NCI-H345 treated with DMSO at 0.1 percent for 48 hours (cell line): ENCODE data around the gene KIF25.
"Not testable (repeated sequence)": the region's sequence is repeated elsewhere in the genome, so short reads cannot be mapped to it uniquely, and the experiment has no call there.

Experiments
- DNase-seq: peaks from one replicate; lab custom pipeline; 2025; ENCODE audit not compliant: unreplicated experiment; lab: John Stamatoyannopoulos, UW

Gene KIF25

GRCh38 chr6:167974640-167975344, 22.7 kb upstream of the KIF25 start:
- no peak for DNase-seq

- no peak for DNase-seq
Observed at GRCh38 chr6:167975458-167975857, 22.0 kb upstream of the KIF25 start.

GRCh38 chr6:167976116-167976657, 21.3 kb upstream of the KIF25 start:
- not testable (repeated sequence) for DNase-seq

- no peak for DNase-seq
Observed at GRCh38 chr6:167976708-167977107, 20.8 kb upstream of the KIF25 start.

- no peak for DNase-seq
Observed at GRCh38 chr6:167977717-167978467, 19.6 kb upstream of the KIF25 start.

- DNase-seq, result no peak
Observed at GRCh38 chr6:167978607-167979006, 18.9 kb upstream of the KIF25 start.

- DNase-seq, result no peak
Observed at GRCh38 chr6:167979436-167980139, 17.9 kb upstream of the KIF25 start.

- no peak for DNase-seq
Observed at GRCh38 chr6:167980911-167981580, 16.4 kb upstream of the KIF25 start.

GRCh38 chr6:167981916-167982462, 15.5 kb upstream of the KIF25 start:
- DNase-seq, result no peak

GRCh38 chr6:167984144-167984719, 13.2 kb upstream of the KIF25 start:
- no peak for DNase-seq

- no peak for DNase-seq
Observed at GRCh38 chr6:167984876-167985604, 12.4 kb upstream of the KIF25 start.

GRCh38 chr6:167985911-167986595, 11.4 kb upstream of the KIF25 start:
- no peak for DNase-seq

GRCh38 chr6:167987396-167988153, 9.9 kb upstream of the KIF25 start:
- no peak for DNase-seq

- no peak for DNase-seq
Observed at GRCh38 chr6:167988154-167988495, 9.3 kb upstream of the KIF25 start.

- no peak for DNase-seq
Observed at GRCh38 chr6:167988945-167989841, 8.3 kb upstream of the KIF25 start.

GRCh38 chr6:167990016-167990945, 7.2 kb upstream of the KIF25 start:
- DNase-seq, result no peak

- DNase-seq, result no peak
Observed at GRCh38 chr6:167993169-167993568, 4.3 kb upstream of the KIF25 start.
